ENCODE measurements around the gene PTK7.

The PTK7 gene

GRCh38 chr6:43204271-43205105 lies 128.4 kb downstream of the PTK7 start:
- DNase-seq (ENCODE audit: low read depth, low spot score): no peak

- no peak for DNase-seq (ENCODE audit: low read depth, low spot score)
Measured at GRCh38 chr6:43205849-43206248, 129.7 kb downstream of the PTK7 start.

GRCh38 chr6:43207286-43207685 lies 131.2 kb downstream of the PTK7 start:
- DNase-seq (ENCODE audit: low read depth, low spot score): no peak
